Measurements from ENCODE around the gene C3. TPM values are rescaled to one million over a fixed set of nuclear protein-coding genes. Genes with fewer than 3 reads are reported as not detected.
"Not testable (repeated sequence)": the region's sequence is repeated elsewhere in the genome, so short reads cannot be mapped to it uniquely, and the experiment has no call there.

Gene C3
- total RNA-seq, 3 donors from 2014 or later = 42.2 to 473 (median 261) TPM

- ATAC-seq (peak; percentile 63), DNase-seq (peak in 1 of 3 donors; percentile 75)
- Histone ChIP-seq H3K9me3 (no peaks in the 10 kb centered on the region), H3K36me3 (ENCODE audit: low read depth) (no peaks in the 10 kb centered on the region), H3K4me1 (ENCODE audit: low read depth) (peaks cover 12% of the 10 kb centered on the region), H3K4me3 (peak overlapping the region; percentile 29)
- TF ChIP-seq CTCF (IDR thresholded peaks at IDR 0.05) = no peak
- intact Hi-C loops (cut with DNase I, micrococcal nuclease) = no loop called here
These were observed 46.6 kb upstream of the C3 start for GRCh38 chr19:6767081-6767356.

- H3K9me3 ChIP-seq = no peaks in the 10 kb centered on the region
- H3K36me3 ChIP-seq (ENCODE audit: low read depth) = no peaks in the 10 kb centered on the region
- H3K4me3 ChIP-seq = peak overlapping the region; percentile 29
- H3K4me1 ChIP-seq (ENCODE audit: low read depth) = peaks cover 12% of the 10 kb centered on the region
- TF ChIP-seq CTCF (IDR thresholded peaks at IDR 0.05) = no peak
- ATAC-seq (peak; percentile 2), DNase-seq (peak in 1 of 3 donors; percentile 50)
- intact Hi-C loops (cut with DNase I, micrococcal nuclease) = no loop called here
These were observed 46.1 kb upstream of the C3 start for GRCh38 chr19:6766357-6767080.

GRCh38 chr19:6765738-6766356 is 45.4 kb upstream of the C3 start:
- Histone ChIP-seq H3K36me3 (ENCODE audit: low read depth) (no peaks in the 10 kb centered on the region), H3K9me3 (no peaks in the 10 kb centered on the region), H3K4me1 (ENCODE audit: low read depth) (peaks cover 12% of the 10 kb centered on the region), H3K4me3 (no peak overlapping the region)
- peak; percentile 72 for ATAC-seq
- intact Hi-C loops (cut with DNase I, micrococcal nuclease) = no loop called here
- peak; percentile 95 to 96 (median 96) for DNase-seq
- no peak for TF ChIP-seq CTCF (IDR thresholded peaks at IDR 0.05)

GRCh38 chr19:6762253-6762797 is 41.9 kb upstream of the C3 start:
- ATAC-seq; H3K4me3 ChIP-seq; DNase-seq; H3K4me1 ChIP-seq (ENCODE audit: low read depth); intact Hi-C loops (cut with DNase I, micrococcal nuclease); H3K9me3 ChIP-seq; H3K36me3 ChIP-seq (ENCODE audit: low read depth): not testable (repeated sequence)

GRCh38 chr19:6761053-6761676 is 40.7 kb upstream of the C3 start:
- Histone ChIP-seq H3K9me3 (no peaks in the 10 kb centered on the region), H3K4me1 (ENCODE audit: low read depth) (no peaks in the 10 kb centered on the region), H3K4me3 (no peak overlapping the region), H3K36me3 (ENCODE audit: low read depth) (no peaks in the 10 kb centered on the region)
- intact Hi-C loops (cut with DNase I, micrococcal nuclease) = no loop called here
- no peak for DNase-seq
- no peak for TF ChIP-seq CTCF (IDR thresholded peaks at IDR 0.05)
- no peak for ATAC-seq

- intact Hi-C loops (cut with DNase I, micrococcal nuclease) = no loop called here
- no peak for ATAC-seq
- DNase-seq = no peak
- Histone ChIP-seq H3K36me3 (ENCODE audit: low read depth) (no peaks in the 10 kb centered on the region), H3K4me1 (ENCODE audit: low read depth) (no peaks in the 10 kb centered on the region), H3K4me3 (no peak overlapping the region), H3K9me3 (no peaks in the 10 kb centered on the region)
- TF ChIP-seq CTCF (IDR thresholded peaks at IDR 0.05) = no peak
These were observed 40.2 kb upstream of the C3 start for GRCh38 chr19:6760606-6761005.
